Measurements from ENCODE around the gene GNA12. TPM values are rescaled to one million over a fixed set of nuclear protein-coding genes. Genes with fewer than 3 reads are reported as not detected.

Gene GNA12
- total and polyA plus RNA-seq, 10 of the 15 experiments (the other 5 are each of a cell fraction or from before 2014, with no cell fraction given) = 1.9 to 51.8 (median 12.6) TPM

GRCh38 chr7:2716488-2716887, 127.6 kb downstream of the GNA12 start:
- ChIA-PET POLR2A (interaction anchor here (0.7 to 1.3 kb wide), 4 partner anchors 18 to 69 kb away, joined by 3 to 5 read pairs (median 3); no protein-coding TSS in a partner anchor), CTCF (interaction anchor here (1.0 to 2.2 kb wide), 3 partner anchors 39 to 45 kb away, joined by 3 to 10 read pairs (median 4); no protein-coding TSS in a partner anchor), SMC1A (ENCODE audit: uncharacterized antibody, unreplicated experiment) (interaction anchor here (0.9 to 11.6 kb wide), 6 partner anchors 9 to 49 kb away, joined by 3 to 113 read pairs (median 3); no protein-coding TSS in a partner anchor), RAD21 (ENCODE audit: unreplicated experiment) (interaction anchor here (1.1 to 1.5 kb wide), 3 partner anchors 44 to 103 kb away, joined by 4 to 5 read pairs (median 5); no protein-coding TSS in a partner anchor)
- no TSS peak for BruUV-seq (replicated peaks)
- peak overlapping the region; percentile 23; the same call in 1 of the 2 replicates for H3K9ac ChIP-seq (ENCODE audit: control insufficient read depth, insufficient read depth, low read length)
- in situ Hi-C loops (cut with MboI) (no loop called here), intact Hi-C loops (cut with micrococcal nuclease; ENCODE audit: unreplicated experiment) (no loop called here)
- H3K4me3 ChIP-seq = no peak overlapping the region
- H4K20me1 ChIP-seq (ENCODE audit: control insufficient read depth, insufficient read depth) = no peaks in the 10 kb centered on the region
- DNase-seq (ENCODE audit: low read depth, low spot score) = no peak
- no peak for ATAC-seq
- H3K27me3 ChIP-seq (replicated peaks in 1 of 2; ENCODE audit: control insufficient read depth in 2 of 2, insufficient read depth in 2 of 2, low read length in 1 of 2) = no peaks in the 10 kb centered on the region
- H3K36me3 ChIP-seq (ENCODE audit: control insufficient read depth in 2 of 2, insufficient read depth in 2 of 2, low read length in 1 of 2) = peaks cover 0 to 2% of the 10 kb centered on the region in 2 experiments; a peak in 1 of 4 replicates
- FAIRE-seq = no peak
- 99% methylated on average over 11 of the region's 11 CpGs for WGBS (ENCODE audit: insufficient coverage, insufficient replicate concordance, low lambda C conversion rate, missing lambda C conversion rate)
- no peaks in the 10 kb centered on the region; the same call in 2 of the 3 replicates for H3K9me3 ChIP-seq (replicated peaks; ENCODE audit: control insufficient read depth, insufficient read depth, low read length)
- no peaks in the 10 kb centered on the region for H3K79me2 ChIP-seq (ENCODE audit: control insufficient read depth, insufficient read depth, low read length)
- TF ChIP-seq EED (IDR thresholded peaks at IDR 0.05; ENCODE audit: low read depth) (no peak), HCFC1 (IDR thresholded peaks at IDR 0.05; ENCODE audit: low read length) (no peak), CREB1 (IDR thresholded peaks at IDR 0.05; ENCODE audit: low read depth) (no peak), BACH1 (IDR thresholded peaks at IDR 0.05; ENCODE audit: borderline replicate concordance) (no peak), PAX8 (IDR thresholded peaks at IDR 0.05) (no peak), RUNX3 (IDR thresholded peaks at IDR 0.05; ENCODE audit: low read length) (no peak)
- peaks cover 34% of the 10 kb centered on the region for H3K4me1 ChIP-seq (ENCODE audit: control insufficient read depth, insufficient read depth, low read length)
- no peak overlapping the region for H2AFZ ChIP-seq (ENCODE audit: control insufficient read depth, low read depth, low read length)
- peak overlapping the region; percentile 60; the same call in 1 of the 2 replicates for H3K4me2 ChIP-seq (ENCODE audit: control insufficient read depth, insufficient read depth)
- peak overlapping the region; percentile 43; the same call in 1 of the 2 replicates for H3K27ac ChIP-seq (ENCODE audit: control insufficient read depth, insufficient read depth)
